NCI-H2081 treated with DMSO at 0.1 percent for 48 hours (cell line): Measurements from ENCODE around the gene OR10A3.
A peak's percentile ranks its signal among the peaks of the same experiment; 100 is the strongest.

ENCODE experiments used
- DNase-seq: peaks from one replicate; lab custom pipeline; 2025; lab: John Stamatoyannopoulos, UW

Gene OR10A3

GRCh38 chr11:7936615-7937014, 4.9 kb downstream of the OR10A3 start:
- no peak for DNase-seq

GRCh38 chr11:7931168-7931567, 10.3 kb downstream of the OR10A3 start, which contains the start of gene OR10A6:
Gene OR10A6, minus strand, starts transcription at chr11:7931268. Its CDS starts 2,606 bp downstream, at chr11:7928662.
- DNase-seq = no peak

DNA sequence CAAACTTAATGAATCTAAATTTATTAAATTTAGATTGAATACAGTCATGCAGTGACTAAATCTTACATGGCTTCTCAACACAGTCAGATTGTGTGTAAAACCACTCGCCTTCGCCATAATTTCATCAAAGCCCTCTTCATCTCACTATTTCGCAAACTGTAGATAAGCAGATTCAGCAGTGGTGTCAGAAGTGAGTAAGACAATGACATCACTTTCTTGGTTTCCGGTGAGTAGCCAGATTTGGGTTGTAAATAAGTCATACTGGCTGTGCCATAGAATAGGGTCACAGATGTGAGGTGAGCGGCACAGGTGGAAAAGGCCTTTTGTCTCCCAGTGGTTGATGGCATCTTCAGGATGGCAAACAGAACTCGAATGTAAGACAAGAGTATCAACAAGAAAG, 13.9 kb downstream of the OR10A3 start:
- no peak for DNase-seq

DNA sequence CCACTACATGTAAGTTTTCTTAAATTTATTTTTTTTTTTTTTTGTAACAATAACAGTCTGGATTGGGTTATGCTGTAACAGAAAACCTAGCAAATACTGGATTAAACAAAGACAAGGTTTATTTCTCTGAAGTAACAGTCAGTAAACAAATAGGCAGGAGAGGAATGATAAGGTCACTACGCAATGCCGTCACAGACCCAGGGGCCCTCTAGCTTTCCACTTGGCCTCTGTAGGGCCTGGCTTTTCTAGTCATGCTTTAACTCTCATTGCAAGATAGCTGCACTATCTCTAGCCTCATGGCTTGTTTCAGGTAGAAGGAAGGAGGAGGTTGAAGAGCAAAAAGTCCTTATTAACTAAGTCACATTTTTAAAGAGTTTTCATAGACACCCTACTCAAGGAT, 17.0 kb downstream of the OR10A3 start:
- DNase-seq = no peak

DNA sequence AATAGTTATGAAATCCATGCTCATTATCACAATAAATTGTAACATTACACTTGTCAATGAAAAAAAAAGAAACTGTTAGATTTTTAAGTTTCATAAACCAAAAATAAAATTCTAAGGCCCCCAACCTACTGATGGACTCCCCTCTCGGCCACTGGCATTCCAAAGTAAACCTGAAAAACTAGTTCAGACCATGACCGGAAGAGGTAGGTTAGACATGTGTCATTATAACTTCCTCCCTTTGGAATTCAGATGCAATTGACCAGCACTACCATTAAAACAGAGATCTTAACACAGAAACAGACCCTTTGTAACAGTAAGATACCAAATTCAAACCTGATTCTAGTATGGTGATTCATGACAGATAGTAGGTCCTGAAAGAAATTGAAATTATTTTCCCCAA, 23.4 kb downstream of the OR10A3 start:
- DNase-seq = no peak

GRCh38 chr11:7911011-7911410, 30.5 kb downstream of the OR10A3 start:
- DNase-seq = no peak

DNA sequence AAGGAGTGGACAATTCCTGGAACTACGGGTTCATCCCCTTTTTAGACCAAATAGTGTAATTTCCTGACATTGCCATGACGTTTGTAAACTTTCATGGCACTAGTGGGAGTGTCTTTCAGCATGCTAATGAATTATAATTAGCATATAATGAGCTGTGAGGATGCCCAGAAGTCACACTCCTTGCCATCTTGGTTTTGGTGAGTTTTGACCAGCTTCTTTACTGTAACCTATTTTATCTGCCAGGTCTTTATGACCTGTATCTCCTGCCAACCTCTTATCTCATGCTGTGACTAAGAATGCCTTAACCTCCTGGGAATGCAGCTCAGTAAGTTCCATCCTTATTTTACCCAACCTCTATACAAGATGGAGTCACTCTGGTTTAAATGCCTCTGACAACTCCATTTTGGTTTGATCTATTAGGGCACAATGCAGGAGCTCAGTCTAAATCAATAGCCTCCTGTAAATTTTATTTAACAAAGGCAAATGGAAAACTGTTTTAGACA, 31.2 kb downstream of the OR10A3 start:
- no peak for DNase-seq

GRCh38 chr11:7909585-7910285, 31.8 kb downstream of the OR10A3 start:
- DNase-seq = no peak

DNA sequence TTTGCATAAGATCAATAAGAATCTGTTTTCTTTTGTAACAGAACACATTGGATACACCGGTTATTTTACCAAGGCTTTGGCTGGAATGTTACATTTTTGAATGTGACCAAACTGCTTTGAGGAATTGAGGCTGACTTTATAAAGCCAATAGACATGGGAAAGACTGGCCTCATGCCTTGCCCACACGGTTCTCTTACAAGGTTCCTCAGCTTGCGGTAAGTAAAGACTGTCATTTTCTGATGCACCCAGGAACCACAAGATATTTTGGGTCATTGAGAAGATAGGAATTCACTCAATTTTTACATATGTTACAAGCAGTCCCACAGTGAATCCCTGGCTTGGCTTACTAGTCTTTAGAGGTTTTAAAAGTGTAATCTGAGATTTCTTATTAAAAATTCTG, 34.4 kb downstream of the OR10A3 start:
- DNase-seq = no peak

DNA sequence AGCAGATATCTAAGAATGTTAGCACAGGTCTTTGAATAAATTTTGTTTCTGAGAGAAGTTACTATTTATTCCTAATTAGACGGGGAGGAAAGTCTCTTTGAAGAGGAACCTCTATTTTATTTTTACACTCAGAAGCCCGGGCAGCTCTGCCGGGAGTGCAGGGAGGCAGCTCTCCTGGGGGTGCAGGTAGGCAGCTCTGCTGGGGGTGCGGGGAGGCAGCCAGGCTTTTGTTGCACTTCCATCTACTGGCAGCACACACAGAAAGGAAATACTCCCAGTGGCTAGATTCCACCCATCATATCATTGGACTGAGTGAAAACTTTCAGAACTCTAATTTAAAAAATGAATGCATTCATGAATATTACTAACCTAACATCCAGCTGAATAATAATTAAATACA, 35.0 kb downstream of the OR10A3 start:
- no peak for DNase-seq

DNA sequence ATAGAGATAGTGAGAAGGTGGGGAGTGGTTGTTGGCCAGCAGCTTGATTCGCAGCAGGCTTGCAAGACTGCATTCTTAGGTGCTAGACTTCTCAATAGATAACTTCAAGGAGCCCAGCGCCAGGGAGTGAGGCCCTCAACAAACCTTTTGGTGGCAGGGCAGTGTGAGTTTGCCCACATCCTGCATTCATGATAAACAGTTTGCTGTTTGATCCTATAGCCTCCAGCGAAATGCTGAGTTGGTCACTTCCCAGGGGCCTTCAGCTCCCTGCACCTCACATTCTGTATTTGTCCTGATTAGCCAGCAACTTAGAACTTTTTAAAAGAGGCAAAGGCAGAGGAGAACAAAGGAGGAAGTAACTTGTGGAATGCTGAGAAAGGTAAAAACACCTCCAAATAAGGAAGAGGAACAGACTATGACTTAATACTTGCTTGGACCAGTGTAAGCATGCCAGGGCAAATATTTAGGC, 35.5 kb downstream of the OR10A3 start:
- no peak for DNase-seq

GRCh38 chr11:7905549-7905948, 36.0 kb downstream of the OR10A3 start:
- no peak for DNase-seq

DNA sequence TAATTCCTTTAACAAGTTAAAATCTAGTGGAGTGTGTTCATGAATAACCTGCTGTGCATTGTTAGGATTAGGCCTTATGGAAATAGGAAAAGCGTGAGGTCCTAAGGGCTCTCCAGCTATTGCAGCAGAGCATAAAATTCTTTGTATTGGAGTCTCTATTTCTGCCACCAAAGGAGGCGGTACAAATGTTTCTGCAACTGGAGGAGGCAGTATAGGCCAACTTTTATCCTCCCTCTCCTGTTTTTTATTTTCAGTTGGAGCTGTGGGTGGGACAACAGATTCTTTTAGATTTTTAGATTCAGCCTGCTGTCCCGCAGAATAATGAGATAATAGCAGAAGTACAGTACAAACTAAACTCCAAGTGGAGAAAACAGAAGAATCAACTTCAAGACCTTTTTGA, 36.6 kb downstream of the OR10A3 start:
- no peak for DNase-seq

GRCh38 chr11:7903940-7904339, 37.6 kb downstream of the OR10A3 start:
- no peak for DNase-seq

GRCh38 chr11:7901319-7901854, 40.1 kb downstream of the OR10A3 start:
- no peak for DNase-seq

DNA sequence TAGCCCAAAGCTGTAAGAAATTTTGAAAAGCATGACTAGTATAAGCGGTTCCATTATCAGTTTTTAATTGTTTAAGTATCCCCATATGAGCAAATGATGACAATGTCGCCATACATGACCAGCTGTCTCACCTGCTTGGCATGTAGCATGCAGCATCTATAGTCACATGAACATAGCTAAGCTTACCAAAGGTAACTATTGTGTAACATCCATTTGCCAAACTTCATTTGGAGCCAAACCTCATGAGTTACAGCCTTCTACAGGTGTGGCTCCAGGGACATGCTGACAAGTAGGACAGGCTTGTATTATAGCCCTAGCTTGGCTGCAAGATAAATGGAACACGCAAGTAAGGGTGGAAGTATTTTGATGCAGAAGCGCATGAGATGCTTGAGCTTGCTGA, 40.8 kb downstream of the OR10A3 start:
- no peak for DNase-seq

- no peak for DNase-seq
Measured at GRCh38 chr11:7899418-7899817, 42.1 kb downstream of the OR10A3 start.

GRCh38 chr11:7898666-7899283, 42.7 kb downstream of the OR10A3 start:
- no peak for DNase-seq

GRCh38 chr11:7896009-7896785, 45.3 kb downstream of the OR10A3 start:
- DNase-seq = no peak

DNA sequence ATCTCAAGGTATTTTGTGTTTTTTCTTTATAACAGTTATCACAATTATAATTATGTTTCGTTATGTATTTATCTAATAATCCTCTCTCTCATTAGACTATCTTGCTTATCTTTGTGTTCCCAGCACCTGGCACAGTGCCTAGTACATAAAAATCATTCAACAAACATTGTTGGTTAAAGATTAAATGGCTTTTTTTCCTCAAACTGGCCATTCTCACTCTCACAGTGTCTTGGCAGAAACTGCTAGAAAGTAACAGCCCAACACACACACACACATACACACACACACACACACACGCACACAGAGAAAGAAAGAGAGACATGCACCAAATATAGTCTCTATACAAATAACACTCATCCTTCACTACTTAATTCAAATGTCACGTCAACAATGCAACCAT, 47.3 kb downstream of the OR10A3 start:
- no peak for DNase-seq

DNA sequence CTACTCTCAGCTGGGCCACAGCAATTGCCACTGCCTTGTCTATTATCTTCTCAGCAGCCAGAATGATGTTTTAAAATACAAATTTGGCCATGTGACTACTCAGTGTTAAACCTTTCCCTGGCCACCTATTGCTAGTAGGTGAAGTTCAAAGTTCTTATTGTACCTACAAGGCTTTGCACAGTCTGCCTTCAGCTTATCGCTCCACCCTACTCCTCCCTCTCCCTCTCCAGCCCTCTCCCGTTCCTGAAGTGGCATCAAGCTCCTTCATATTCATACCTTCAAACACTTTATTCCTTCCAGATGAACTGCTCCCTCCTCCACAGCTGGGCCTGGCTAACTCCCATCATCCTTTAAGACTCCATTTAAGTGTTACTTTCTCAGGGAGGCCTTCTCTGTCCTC, 47.7 kb downstream of the OR10A3 start:
- DNase-seq = no peak

- DNase-seq = peak; percentile 4
Measured at GRCh38 chr11:7892840-7893254, 48.7 kb downstream of the OR10A3 start.
